PC-9 (cell line): ENCODE data around the gene ILKAP.

Source experiments
- CTCF ChIP-seq: fragments of 200-600 bp; sonication (generic); conservative IDR thresholded peaks from 2 replicates; pipeline ENCODE4 v1.6.1; 2017; ENCODE audit warnings: mixed run types, antibody characterized with exemption, mild to moderate bottlenecking, moderate library complexity
- EZH2 ChIP-seq: fragments of 200-600 bp; sonication (generic); IDR thresholded peaks from 2 replicates; pipeline ENCODE4 v1.8.0; 2017; ENCODE audit warnings: antibody characterized with exemption, low read depth

- TF ChIP-seq CTCF (no peak), EZH2 (no peak)
Observed at GRCh38 chr2:238154570-238154969, 48.9 kb downstream of the ILKAP start.
